Gastroesophageal sphincter (tissue), 3 donors: ENCODE measurements around the gene EVC2.

Experiments used
- POLR2A ChIP-seq, 2 donors: fragments of 450-650 bp; IDR thresholded peaks; one replicate each; pipeline ENCODE4 v1.6.1; 2017; ENCODE audit warnings: antibody characterized with exemption in 2 of 2, mild to moderate bottlenecking in 2 of 2, moderate library complexity in 1 of 2
- POLR2AphosphoS5 ChIP-seq: sonication (generic); formaldehyde crosslinking; IDR thresholded peaks from one replicate; pipeline ENCODE4 v1.6.1; 2017; ENCODE audit warnings: antibody characterized with exemption
- TF ChIP-seq, protein P1 (sequence below), 4 experiments: fragments of 200-600 bp in 2 of 4; fragments of 450-650 bp in 2 of 4; sonication (generic) in 1 of 4; IDR thresholded peaks; one replicate each; pipeline ENCODE4 v1.5.1; 2017 to 2019; ENCODE audit warnings: antibody characterized with exemption in 4 of 4, mild to moderate bottlenecking in 2 of 4, moderate library complexity in 2 of 4

DNA sequence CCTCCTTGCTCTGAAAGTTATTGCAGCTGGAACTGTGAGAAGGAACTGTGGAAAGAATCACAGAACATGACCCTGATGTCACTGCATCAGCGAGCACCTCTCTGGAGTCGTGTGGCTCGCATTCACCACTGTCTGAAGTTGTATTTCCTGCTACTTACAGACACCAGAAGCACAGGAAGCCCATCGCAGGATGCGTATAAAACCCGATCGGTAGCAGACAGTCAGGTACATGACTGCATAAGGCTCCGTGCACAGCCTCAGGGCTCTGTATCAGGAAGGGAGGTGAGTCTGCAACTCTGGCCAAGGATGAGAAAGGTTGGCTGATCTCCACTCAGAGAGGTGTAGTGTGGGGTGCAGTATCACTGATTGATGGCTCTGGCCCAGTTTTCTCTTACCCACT lies 134.4 kb downstream of the EVC2 start:
- no peak for TF ChIP-seq POLR2AphosphoS5
- TF ChIP-seq, protein P1, sequence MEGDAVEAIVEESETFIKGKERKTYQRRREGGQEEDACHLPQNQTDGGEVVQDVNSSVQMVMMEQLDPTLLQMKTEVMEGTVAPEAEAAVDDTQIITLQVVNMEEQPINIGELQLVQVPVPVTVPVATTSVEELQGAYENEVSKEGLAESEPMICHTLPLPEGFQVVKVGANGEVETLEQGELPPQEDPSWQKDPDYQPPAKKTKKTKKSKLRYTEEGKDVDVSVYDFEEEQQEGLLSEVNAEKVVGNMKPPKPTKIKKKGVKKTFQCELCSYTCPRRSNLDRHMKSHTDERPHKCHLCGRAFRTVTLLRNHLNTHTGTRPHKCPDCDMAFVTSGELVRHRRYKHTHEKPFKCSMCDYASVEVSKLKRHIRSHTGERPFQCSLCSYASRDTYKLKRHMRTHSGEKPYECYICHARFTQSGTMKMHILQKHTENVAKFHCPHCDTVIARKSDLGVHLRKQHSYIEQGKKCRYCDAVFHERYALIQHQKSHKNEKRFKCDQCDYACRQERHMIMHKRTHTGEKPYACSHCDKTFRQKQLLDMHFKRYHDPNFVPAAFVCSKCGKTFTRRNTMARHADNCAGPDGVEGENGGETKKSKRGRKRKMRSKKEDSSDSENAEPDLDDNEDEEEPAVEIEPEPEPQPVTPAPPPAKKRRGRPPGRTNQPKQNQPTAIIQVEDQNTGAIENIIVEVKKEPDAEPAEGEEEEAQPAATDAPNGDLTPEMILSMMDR (IDR thresholded peaks at IDR 0.05) = no peak
- TF ChIP-seq POLR2A (IDR thresholded peaks at IDR 0.05) = no peak
